ENCODE data around the gene MYL10.

The MYL10 gene

GRCh38 chr7:101631224-101631714 is 2.2 kb upstream of the MYL10 start:
- H3K4me3 ChIP-seq (replicated peaks; ENCODE audit: low read depth, low read length), result no peak overlapping the region
- no peak for DNase-seq (ENCODE audit: low read depth)
- no peak for TF ChIP-seq CTCF (IDR thresholded peaks at IDR 0.05; ENCODE audit: low read length, missing control alignments)

- DNase-seq (ENCODE audit: low read depth), result peak; percentile 16
- no peak overlapping the region for H3K4me3 ChIP-seq (replicated peaks; ENCODE audit: low read depth, low read length)
- TF ChIP-seq CTCF (IDR thresholded peaks at IDR 0.05; ENCODE audit: low read length, missing control alignments), result no peak
These were observed 1.5 kb upstream of the MYL10 start for GRCh38 chr7:101630591-101630990.

- DNase-seq (ENCODE audit: low read depth), result no peak
These were observed 574 bp downstream of the MYL10 start for GRCh38 chr7:101628522-101628921.

GRCh38 chr7:101626758-101627157 is 2.3 kb downstream of the MYL10 start:
- no peak for DNase-seq (ENCODE audit: low read depth)
- H3K4me3 ChIP-seq (replicated peaks; ENCODE audit: low read depth, low read length), result no peak overlapping the region
- TF ChIP-seq CTCF (IDR thresholded peaks at IDR 0.05; ENCODE audit: low read length, missing control alignments), result no peak

More at GRCh38 chr7:101628522-101628921, 574 bp downstream of the MYL10 start:
- TF ChIP-seq CTCF (IDR thresholded peaks at IDR 0.05; ENCODE audit: low read length, missing control alignments), result no peak
- no peak overlapping the region for H3K4me3 ChIP-seq (replicated peaks; ENCODE audit: low read depth, low read length)

GRCh38 chr7:101626069-101626671 is 2.9 kb downstream of the MYL10 start:
- DNase-seq (ENCODE audit: low read depth), result no peak
- TF ChIP-seq CTCF (IDR thresholded peaks at IDR 0.05; ENCODE audit: low read length, missing control alignments), result no peak
- no peak overlapping the region for H3K4me3 ChIP-seq (replicated peaks; ENCODE audit: low read depth, low read length)

- H3K4me3 ChIP-seq (replicated peaks; ENCODE audit: low read depth, low read length), result no peak overlapping the region
- peak; percentile 16 for DNase-seq (ENCODE audit: low read depth)
- TF ChIP-seq CTCF (IDR thresholded peaks at IDR 0.05; ENCODE audit: low read length, missing control alignments), result no peak
These were observed 3.9 kb downstream of the MYL10 start for GRCh38 chr7:101625031-101625791.
